SK-N-SH treated with all-trans-retinoic acid at 6 μM for 48 hours (cell line): ENCODE data around the gene CYP2S1.
"Not testable (repeated sequence)": the region's sequence is repeated elsewhere in the genome, so short reads cannot be mapped to it uniquely, and the experiment has no call there.

Source experiments
- ATAC-seq: fragments of 200-7000 bp; cut with Tn5 transposase; 3 replicates; pipeline ENCODE4 v1.9.1; 2020; ENCODE audit warnings: mild to moderate bottlenecking, moderate library complexity
- CREB5 ChIP-seq: fragments of 250-450 bp; sonication (Bioruptor Pico); IDR thresholded peaks from 2 replicates; pipeline ENCODE4 v1.5.1; 2020; ENCODE audit warnings: low read depth, mild to moderate bottlenecking, moderate library complexity
- CSDC2 ChIP-seq: fragments of 250-450 bp; sonication (Bioruptor Pico); IDR thresholded peaks from 2 replicates; pipeline ENCODE4 v1.5.0; 2020; ENCODE audit warnings: mild to moderate bottlenecking, moderate library complexity
- ESRRG ChIP-seq: fragments of 250-450 bp; sonication (Bioruptor Pico); IDR thresholded peaks from 2 replicates; pipeline ENCODE4 v1.6.1; 2021; ENCODE audit warnings: mild to moderate bottlenecking
- GLIS3 ChIP-seq: fragments of 250-450 bp; sonication (Bioruptor Pico); IDR thresholded peaks from 2 replicates; pipeline ENCODE4 v1.5.0; 2020; ENCODE audit warnings: mild to moderate bottlenecking, moderate library complexity
- ISL1 ChIP-seq: fragments of 250-450 bp; sonication (Bioruptor Pico); IDR thresholded peaks from 2 replicates; pipeline ENCODE4 v2.1.2; 2022; ENCODE audit warnings: mild to moderate bottlenecking, moderate library complexity
- OSR1 ChIP-seq: fragments of 250-450 bp; sonication (Bioruptor Pico); IDR thresholded peaks from 2 replicates; pipeline ENCODE4 v1.8.0; 2022; ENCODE audit warnings: moderate library complexity, mild to moderate bottlenecking, inconsistent platforms
- PPARA ChIP-seq: fragments of 250-450 bp; sonication (Bioruptor Pico); IDR thresholded peaks from 2 replicates; pipeline ENCODE4 v1.5.0; 2020; ENCODE audit warnings: mild to moderate bottlenecking, borderline replicate concordance
- RARB ChIP-seq: fragments of 250-450 bp; sonication (Bioruptor Pico); IDR thresholded peaks from 2 replicates; pipeline ENCODE4 v1.8.0; 2021; ENCODE audit warnings: mild to moderate bottlenecking, moderate library complexity
- SNAI2 ChIP-seq: fragments of 250-450 bp; sonication (Bioruptor Pico); IDR thresholded peaks from 2 replicates; pipeline ENCODE4 v1.5.0; 2020; ENCODE audit warnings: mild to moderate bottlenecking, moderate library complexity
- TCF4 ChIP-seq: fragments of 250-450 bp; sonication (Bioruptor Pico); IDR thresholded peaks from 2 replicates; pipeline ENCODE4 v1.8.0; 2021; ENCODE audit warnings: mild to moderate bottlenecking, moderate library complexity, borderline replicate concordance
- TOX ChIP-seq: fragments of 250-450 bp; sonication (Bioruptor Pico); IDR thresholded peaks from 2 replicates; pipeline ENCODE4 v1.8.0; 2021; ENCODE audit warnings: mild to moderate bottlenecking, moderate library complexity, borderline replicate concordance
- TSHZ2 ChIP-seq: fragments of 250-450 bp; sonication (Bioruptor Pico); IDR thresholded peaks from 2 replicates; pipeline ENCODE4 v1.5.0; 2020; ENCODE audit warnings: mild to moderate bottlenecking, moderate library complexity
- ZC3H10 ChIP-seq: fragments of 250-450 bp; sonication (Bioruptor Pico); IDR thresholded peaks from 2 replicates; pipeline ENCODE4 v1.5.1; 2021; ENCODE audit warnings: mild to moderate bottlenecking, moderate library complexity
- ZFP3 ChIP-seq: fragments of 250-450 bp; sonication (Bioruptor Pico); IDR thresholded peaks from 2 replicates; pipeline ENCODE4 v1.5.0; 2020; ENCODE audit warnings: mild to moderate bottlenecking, moderate library complexity
- ZFP30 ChIP-seq: fragments of 450-650 bp; formaldehyde crosslinking; IDR thresholded peaks from 2 replicates; pipeline ENCODE4 v1.5.0; 2022; ENCODE audit warnings: mild to moderate bottlenecking, moderate library complexity
- ZNF565 ChIP-seq: fragments of 450-650 bp; formaldehyde crosslinking; conservative IDR thresholded peaks from 2 replicates; pipeline ENCODE4 v1.5.0; 2020; ENCODE audit warnings: low read depth, mild to moderate bottlenecking, moderate library complexity
- ZNF70 ChIP-seq: fragments of 450-650 bp; formaldehyde crosslinking; IDR thresholded peaks from 2 replicates; pipeline ENCODE4 v1.5.0; 2020; ENCODE audit warnings: mild to moderate bottlenecking, moderate library complexity
- ZNF8 ChIP-seq: fragments of 450-650 bp; formaldehyde crosslinking; IDR thresholded peaks from 2 replicates; pipeline ENCODE4 v1.5.0; 2020; ENCODE audit warnings: mild to moderate bottlenecking, moderate library complexity
- TF ChIP-seq, protein P1 (sequence below): fragments of 250-450 bp; sonication (Bioruptor Pico); IDR thresholded peaks from 2 replicates; pipeline ENCODE4 v1.5.1; 2021; ENCODE audit warnings: mild to moderate bottlenecking, moderate library complexity
- TF ChIP-seq, protein P2 (sequence below): fragments of 250-450 bp; sonication (Bioruptor Pico); IDR thresholded peaks from 2 replicates; pipeline ENCODE4 v1.8.0; 2021; ENCODE audit warnings: low read depth, mild to moderate bottlenecking, moderate library complexity, borderline replicate concordance
- TF ChIP-seq, protein P3 (sequence below): fragments of 250-450 bp; sonication (Bioruptor Pico); IDR thresholded peaks from 2 replicates; pipeline ENCODE4 v1.8.0; 2020; ENCODE audit warnings: mild to moderate bottlenecking, moderate library complexity, borderline replicate concordance

CYP2S1 gene

GRCh38 chr19:41175801-41176777, 16.9 kb upstream of the CYP2S1 start:
- TF ChIP-seq ZNF70 (CRISPR knock-in tag) (no peak), OSR1 (CRISPR knock-in tag) (no peak), ZFP3 (CRISPR knock-in tag) (no peak), ISL1 (no peak), RARB (no peak), ZC3H10 (CRISPR knock-in tag) (no peak), CSDC2 (CRISPR knock-in tag) (no peak), GLIS3 (CRISPR knock-in tag) (no peak)
- TF ChIP-seq, all 23 proteins: peak for 0
- peak; percentile 83 for ATAC-seq

DNA sequence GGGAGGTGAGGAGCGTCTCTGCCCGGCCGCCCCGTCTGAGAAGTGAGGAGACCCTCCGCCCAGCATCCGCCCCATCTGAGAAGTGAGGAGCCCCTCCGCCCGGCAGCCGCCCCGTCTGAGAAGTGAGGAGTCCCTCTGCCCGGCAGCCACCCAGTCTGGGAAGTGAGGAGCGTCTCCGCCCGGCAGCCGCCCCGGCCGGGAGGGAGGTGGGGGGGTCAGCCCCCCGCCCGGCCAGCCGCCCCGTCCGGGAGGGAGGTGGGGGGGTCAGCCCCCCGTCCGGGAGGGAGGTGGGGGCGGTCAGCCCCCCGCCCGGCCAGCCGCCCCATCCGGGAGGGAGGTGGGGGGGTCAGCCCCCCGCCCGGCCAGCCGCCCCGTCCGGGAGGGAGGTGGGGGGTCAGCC, 12.8 kb upstream of the CYP2S1 start:
- not testable (repeated sequence) for ATAC-seq

DNA sequence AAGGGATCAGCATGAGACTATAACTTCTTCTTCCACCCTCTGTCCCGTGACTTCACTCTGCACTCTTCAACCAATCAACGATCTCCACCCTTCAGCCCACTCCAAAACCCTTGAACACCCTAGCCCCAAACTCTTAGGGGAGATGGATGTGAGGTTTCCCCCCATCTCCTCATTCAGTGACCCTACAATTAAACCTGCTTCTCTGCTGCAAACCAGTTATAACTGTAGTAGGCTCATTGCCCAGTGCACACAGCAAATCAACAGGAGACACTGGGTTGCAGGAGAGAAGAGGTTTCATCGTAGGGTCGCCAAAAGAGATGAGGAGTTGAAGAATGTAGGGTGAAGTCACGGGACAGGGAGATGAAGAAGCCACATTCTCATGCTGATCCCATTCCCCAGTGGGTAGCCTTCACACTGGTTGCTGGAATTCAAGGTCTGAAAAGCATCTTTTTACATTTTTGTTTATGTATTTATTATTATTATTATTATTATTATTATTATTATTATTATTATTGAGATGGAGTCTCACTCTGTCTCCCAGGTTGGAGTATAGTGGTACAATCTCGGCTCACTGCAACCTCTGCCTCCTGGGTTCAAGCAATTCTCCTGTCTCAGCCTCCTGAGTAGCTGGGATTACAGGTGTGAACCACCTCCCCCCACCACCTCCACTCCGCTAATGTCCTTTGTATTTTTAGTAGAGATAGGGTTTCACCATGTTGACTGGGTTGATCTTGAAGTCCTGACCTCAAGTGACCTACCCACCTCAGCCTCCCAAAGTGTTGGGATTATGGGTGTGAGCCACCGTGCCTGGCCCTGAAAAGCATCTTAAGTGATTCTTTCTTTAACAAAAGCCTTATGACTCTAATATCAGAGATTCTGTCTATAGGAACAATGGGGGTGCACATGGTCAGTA, 5.8 kb upstream of the CYP2S1 start:
- no peak for ATAC-seq
- TF ChIP-seq ZNF8 (CRISPR knock-in tag) (no peak), TCF4 (no peak)

- TF ChIP-seq, protein P1, sequence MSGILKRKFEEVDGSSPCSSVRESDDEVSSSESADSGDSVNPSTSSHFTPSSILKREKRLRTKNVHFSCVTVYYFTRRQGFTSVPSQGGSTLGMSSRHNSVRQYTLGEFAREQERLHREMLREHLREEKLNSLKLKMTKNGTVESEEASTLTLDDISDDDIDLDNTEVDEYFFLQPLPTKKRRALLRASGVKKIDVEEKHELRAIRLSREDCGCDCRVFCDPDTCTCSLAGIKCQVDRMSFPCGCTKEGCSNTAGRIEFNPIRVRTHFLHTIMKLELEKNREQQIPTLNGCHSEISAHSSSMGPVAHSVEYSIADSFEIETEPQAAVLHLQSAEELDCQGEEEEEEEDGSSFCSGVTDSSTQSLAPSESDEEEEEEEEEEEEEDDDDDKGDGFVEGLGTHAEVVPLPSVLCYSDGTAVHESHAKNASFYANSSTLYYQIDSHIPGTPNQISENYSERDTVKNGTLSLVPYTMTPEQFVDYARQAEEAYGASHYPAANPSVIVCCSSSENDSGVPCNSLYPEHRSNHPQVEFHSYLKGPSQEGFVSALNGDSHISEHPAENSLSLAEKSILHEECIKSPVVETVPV (CRISPR knock-in tag) = no peak
- no peak for TF ChIP-seq CREB5 (CRISPR knock-in tag)
- TF ChIP-seq RARB = no peak
- TF ChIP-seq, protein P2, sequence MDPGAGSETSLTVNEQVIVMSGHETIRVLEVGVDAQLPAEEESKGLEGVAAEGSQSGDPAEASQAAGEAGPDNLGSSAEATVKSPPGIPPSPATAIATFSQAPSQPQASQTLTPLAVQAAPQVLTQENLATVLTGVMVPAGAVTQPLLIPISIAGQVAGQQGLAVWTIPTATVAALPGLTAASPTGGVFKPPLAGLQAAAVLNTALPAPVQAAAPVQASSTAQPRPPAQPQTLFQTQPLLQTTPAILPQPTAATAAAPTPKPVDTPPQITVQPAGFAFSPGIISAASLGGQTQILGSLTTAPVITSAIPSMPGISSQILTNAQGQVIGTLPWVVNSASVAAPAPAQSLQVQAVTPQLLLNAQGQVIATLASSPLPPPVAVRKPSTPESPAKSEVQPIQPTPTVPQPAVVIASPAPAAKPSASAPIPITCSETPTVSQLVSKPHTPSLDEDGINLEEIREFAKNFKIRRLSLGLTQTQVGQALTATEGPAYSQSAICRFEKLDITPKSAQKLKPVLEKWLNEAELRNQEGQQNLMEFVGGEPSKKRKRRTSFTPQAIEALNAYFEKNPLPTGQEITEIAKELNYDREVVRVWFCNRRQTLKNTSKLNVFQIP (CRISPR knock-in tag) = no peak
- TF ChIP-seq ZFP30 (CRISPR knock-in tag) = no peak
- no peak for TF ChIP-seq ZNF565 (CRISPR knock-in tag)
- TF ChIP-seq GLIS3 (CRISPR knock-in tag) = no peak
- no peak for TF ChIP-seq TSHZ2
- TF ChIP-seq TOX (CRISPR knock-in tag) = no peak
- no peak for TF ChIP-seq ZNF8 (CRISPR knock-in tag)
- no peak for TF ChIP-seq CSDC2 (CRISPR knock-in tag)
- TF ChIP-seq, protein P3, sequence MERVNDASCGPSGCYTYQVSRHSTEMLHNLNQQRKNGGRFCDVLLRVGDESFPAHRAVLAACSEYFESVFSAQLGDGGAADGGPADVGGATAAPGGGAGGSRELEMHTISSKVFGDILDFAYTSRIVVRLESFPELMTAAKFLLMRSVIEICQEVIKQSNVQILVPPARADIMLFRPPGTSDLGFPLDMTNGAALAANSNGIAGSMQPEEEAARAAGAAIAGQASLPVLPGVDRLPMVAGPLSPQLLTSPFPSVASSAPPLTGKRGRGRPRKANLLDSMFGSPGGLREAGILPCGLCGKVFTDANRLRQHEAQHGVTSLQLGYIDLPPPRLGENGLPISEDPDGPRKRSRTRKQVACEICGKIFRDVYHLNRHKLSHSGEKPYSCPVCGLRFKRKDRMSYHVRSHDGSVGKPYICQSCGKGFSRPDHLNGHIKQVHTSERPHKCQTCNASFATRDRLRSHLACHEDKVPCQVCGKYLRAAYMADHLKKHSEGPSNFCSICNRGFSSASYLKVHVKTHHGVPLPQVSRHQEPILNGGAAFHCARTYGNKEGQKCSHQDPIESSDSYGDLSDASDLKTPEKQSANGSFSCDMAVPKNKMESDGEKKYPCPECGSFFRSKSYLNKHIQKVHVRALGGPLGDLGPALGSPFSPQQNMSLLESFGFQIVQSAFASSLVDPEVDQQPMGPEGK (CRISPR knock-in tag) = no peak
- TF ChIP-seq TCF4 = no peak
- TF ChIP-seq OSR1 (CRISPR knock-in tag) = no peak
- no peak for TF ChIP-seq SNAI2
- no peak for TF ChIP-seq ZC3H10 (CRISPR knock-in tag)
- no peak for TF ChIP-seq PPARA
- TF ChIP-seq ESRRG (CRISPR knock-in tag) = no peak
- no peak for ATAC-seq
Observed at GRCh38 chr19:41187884-41188279, 5.1 kb upstream of the CYP2S1 start.
